ENCODE measurements around the gene RSBN1L.

RSBN1L gene

GRCh38 chr7:77831953-77832352 is 135.7 kb downstream of the RSBN1L start:
- TF ChIP-seq CTCF (conservative IDR thresholded peaks at IDR 0.05): no peak

More at GRCh38 chr7:77831953-77832352, 135.7 kb downstream of the RSBN1L start:
- H3K27ac ChIP-seq: no peak overlapping the region
